Naive thymus-derived CD4-positive, alpha-beta T cell (primary cell): Measurements from ENCODE around the gene ZNF280C. TPM values are rescaled to one million over a fixed set of nuclear protein-coding genes. Genes with fewer than 3 reads are reported as not detected.

Experiments
- ATAC-seq: fragments of 150-1000 bp; cut with Tn5 transposase; 2 replicates; pipeline ENCODE4 v1.10.0; 2021; ENCODE audit warnings: mild to moderate bottlenecking, moderate library complexity
- CTCF ChIA-PET: fragments of 350-600 bp; sonication (Branson Sonifier 250); formaldehyde crosslinking; loops from one replicate; lab custom pipeline; 2021; ENCODE audit warnings: antibody characterized with exemption; lab: Charles Lee
- POLR2A ChIA-PET: fragments of 350-600 bp; sonication (Branson Sonifier 250); formaldehyde crosslinking; loops from one replicate; lab custom pipeline; 2021; ENCODE audit warnings: antibody characterized with exemption, inconsistent platforms; lab: Charles Lee
- DNase-seq, 9 donors: peaks; one replicate each; pipeline versions ENCODE4 v3.0.0 to v3.0.0-alpha.2; 2020 to 2022; ENCODE audit warnings: mixed read lengths in 1 of 9
- H3K27ac ChIP-seq: one replicate; pipeline ENCODE4 v1.7.0; 2013; ENCODE audit warnings: mild to moderate bottlenecking, low read depth, low read length, moderate library complexity
- H3K27me3 ChIP-seq, 2 donors: one replicate each; pipeline ENCODE4 v1.7.0; 2013; ENCODE audit warnings: low read length in 2 of 2, mild to moderate bottlenecking in 2 of 2, moderate library complexity in 2 of 2; ENCODE audit not compliant: control insufficient read depth in 2 of 2, insufficient read depth in 2 of 2
- H3K36me3 ChIP-seq, 3 experiments: 1 replicate in 2 of 3; 2 replicates in 1 of 3; pipeline ENCODE4 v1.7.0; 2013; ENCODE audit warnings: low read length in 3 of 3, mild to moderate bottlenecking in 3 of 3, moderate library complexity in 1 of 3; ENCODE audit not compliant: insufficient read depth in 3 of 3, control insufficient read depth in 2 of 3
- H3K4me1 ChIP-seq, 2 donors: one replicate each; pipeline ENCODE4 v1.7.0; 2013; ENCODE audit warnings: low read length in 2 of 2, mild to moderate bottlenecking in 2 of 2, moderate library complexity in 1 of 2; ENCODE audit not compliant: control insufficient read depth in 2 of 2, insufficient read depth in 2 of 2
- H3K4me3 ChIP-seq: 2 replicates; pipeline ENCODE4 v1.7.0; 2013; ENCODE audit warnings: mild to moderate bottlenecking, low read length
- H3K9me3 ChIP-seq, 3 experiments: 1 replicate in 2 of 3; 2 replicates in 1 of 3; pipeline ENCODE4 v1.7.0; 2013; ENCODE audit warnings: low read length in 3 of 3; ENCODE audit not compliant: control insufficient read depth in 2 of 3
- H3K27ac Mint-ChIP-seq, 9 donors: one replicate each; pipeline ENCODE4 v1.8.0; 2020 to 2022; ENCODE audit warnings: mixed read lengths in 9 of 9, mild to moderate bottlenecking in 8 of 9, moderate library complexity in 5 of 9, inconsistent platforms in 2 of 9
- H3K27me3 Mint-ChIP-seq, 5 donors: one replicate each; pipeline ENCODE4 v1.8.0; 2021 to 2022; ENCODE audit warnings: mixed read lengths in 5 of 5, mild to moderate bottlenecking in 1 of 5
- H3K36me3 Mint-ChIP-seq, 5 donors: one replicate each; pipeline ENCODE4 v1.8.0; 2020 to 2022; ENCODE audit warnings: mixed read lengths in 5 of 5, mild to moderate bottlenecking in 3 of 5, inconsistent platforms in 1 of 5
- H3K4me1 Mint-ChIP-seq, 7 donors: one replicate each; pipeline ENCODE4 v1.8.0; 2020 to 2022; ENCODE audit warnings: mixed read lengths in 7 of 7, mild to moderate bottlenecking in 3 of 7, inconsistent platforms in 1 of 7
- H3K4me3 Mint-ChIP-seq, 10 donors: one replicate each; pipeline ENCODE4 v1.8.0; 2020 to 2022; ENCODE audit warnings: mild to moderate bottlenecking in 10 of 10, mixed read lengths in 10 of 10, moderate library complexity in 6 of 10, inconsistent platforms in 2 of 10
- H3K9me3 Mint-ChIP-seq, 11 donors: one replicate each; pipeline ENCODE4 v1.8.0; 2020 to 2022; ENCODE audit warnings: mixed read lengths in 11 of 11, mild to moderate bottlenecking in 4 of 11, inconsistent platforms in 1 of 11, moderate library complexity in 1 of 11
- intact Hi-C, 2 donors: fragments of 100-400 bp; cut with micrococcal nuclease; formaldehyde crosslinking; loops; one replicate each; pipeline ENCODE4 v1.15.1; 2023
- polyA plus RNA-seq, 2 donors: library from polyadenylated mRNA; unstranded; fragments of 300-500 nt; fragmentation: Illumina TruSeq; gene quantifications; one replicate each; pipeline ENCODE4 v1.2.3, GENCODE V29; 2021
- total RNA-seq, 6 experiments: library from RNA in 5 of 6; stranded (reverse) in 5 of 6; gene quantifications; 1 replicate in 5 of 6; 2 replicates in 1 of 6; pipeline ENCODE4 v1.2.3 and lab custom pipeline; 2021 to 2026

Gene ZNF280C
- total and polyA plus RNA-seq, 7 experiments from 2014 or later, result 2.4 to 5.6 (median 4.0) TPM

GRCh38 chrX:130166503-130166777, 102.3 kb downstream of the ZNF280C start:
- no peak for ATAC-seq
- peaks cover 8 to 10% of the 10 kb centered on the region in 2 donors for H3K4me1 ChIP-seq
- Mint-ChIP-seq H3K4me3 (peak overlapping the region; percentile 84 to 98 (median 90)), H3K27me3 (no peaks in the 10 kb centered on the region), H3K9me3 (no peaks in the 10 kb centered on the region), H3K27ac (peak overlapping the region; percentile 85 to 96 (median 92)), H3K36me3 (no peaks in the 10 kb centered on the region), H3K4me1 (peaks cover 6 to 42% (median 32%) of the 10 kb centered on the region in 7 donors)
- H3K27me3 ChIP-seq, result no peaks in the 10 kb centered on the region
- peak overlapping the region; percentile 78 for H3K27ac ChIP-seq
- peaks cover 0 to under 1% (median 0%) of the 10 kb centered on the region in 3 experiments for H3K36me3 ChIP-seq
- no peak for DNase-seq
- ChIA-PET CTCF (interaction anchor here (1.3 to 1.4 kb wide), 2 partner anchors 14 to 46 kb away, joined by 3 to 5 read pairs; no protein-coding TSS in a partner anchor), POLR2A (interaction anchor here (1.1 to 1.6 kb wide), 3 partner anchors 10 to 86 kb away, joined by 3 to 9 read pairs (median 3); no protein-coding TSS in a partner anchor)
- no peaks in the 10 kb centered on the region for H3K9me3 ChIP-seq
- intact Hi-C loops, result loop anchor here (1.0 to 5.0 kb wide), 5 partner anchors 16 to 736 kb away; partner anchors contain the start of genes ENOX2 (in 1 of the 2), ZDHHC9 (in 1 of the 2) and ZNF280C (in 1 of the 2)
- peak overlapping the region; percentile 87 for H3K4me3 ChIP-seq

DNA sequence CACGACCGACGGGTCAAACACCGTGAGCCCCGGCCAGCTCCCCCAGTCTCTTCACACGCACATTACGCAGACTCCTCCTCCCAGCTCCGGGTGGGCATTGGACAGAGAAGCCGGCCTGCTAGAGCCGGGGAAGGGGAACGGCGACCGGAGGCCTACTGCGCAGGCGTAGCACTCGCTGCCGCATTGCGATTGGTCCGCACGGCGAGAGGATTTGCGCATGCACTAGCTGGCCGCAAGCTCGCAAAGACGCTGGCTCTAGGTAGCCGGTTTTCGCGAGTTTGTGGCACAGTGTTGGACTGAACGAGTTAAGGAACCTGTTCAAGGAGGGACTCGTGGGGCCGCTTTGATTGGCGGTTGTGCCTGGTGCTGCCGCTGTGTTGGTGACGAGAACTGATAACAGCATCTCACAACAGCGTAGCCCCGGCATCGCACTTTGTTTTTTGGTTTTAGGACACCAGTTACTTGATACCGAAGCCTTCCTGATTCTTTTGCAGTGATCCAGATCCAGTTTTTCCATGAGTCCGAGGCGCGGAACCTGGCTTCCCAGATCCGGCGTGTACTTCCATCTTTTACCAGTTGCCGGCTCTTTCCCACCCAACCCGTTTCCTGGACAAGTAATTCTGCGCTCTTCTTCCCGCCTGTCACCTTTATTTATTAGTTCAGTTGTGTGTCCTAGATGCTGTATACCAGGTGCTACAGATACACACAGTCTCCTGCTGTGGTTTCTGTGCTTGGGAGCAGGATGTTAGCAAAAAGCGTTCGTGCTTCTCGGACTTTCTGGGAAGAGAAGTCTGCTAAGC, 102.8 kb downstream of the ZNF280C start, which contains the start of gene AIFM1:
Gene AIFM1 (minus strand): TSS at position 139 of the 800 bp plus-strand sequence. CDS start 185 bp downstream, outside the sequence.
- ATAC-seq, result peak; percentile 94
- Mint-ChIP-seq H3K4me1 (peaks cover 6 to 41% (median 32%) of the 10 kb centered on the region in 7 donors), H3K4me3 (peak within 1 kb of the TSS; percentile 84 to 98 (median 90)), H3K36me3 (no peaks in the 10 kb centered on the region), H3K9me3 (no peaks in the 10 kb centered on the region), H3K27ac (peak within 1 kb of the TSS; percentile 85 to 96 (median 92)), H3K27me3 (no peaks in the 10 kb centered on the region)
- Histone ChIP-seq H3K4me3 (peak within 1 kb of the TSS; percentile 87), H3K9me3 (no peaks in the 10 kb centered on the region), H3K27ac (peak within 1 kb of the TSS; percentile 78), H3K36me3 (no peaks in the 10 kb centered on the region), H3K4me1 (peaks cover 8 to 10% of the 10 kb centered on the region in 2 donors), H3K27me3 (no peaks in the 10 kb centered on the region)
- intact Hi-C loops, result loop anchor here (1.0 to 5.0 kb wide), 9 partner anchors 7 to 736 kb away; partner anchors contain the start of genes ENOX2 (in 1 of the 2), ZDHHC9 (in 1 of the 2) and ZNF280C (in 1 of the 2)
- CTCF ChIA-PET, result interaction anchor here (0.6 to 1.4 kb wide), 4 partner anchors 14 to 626 kb away, joined by 3 to 5 read pairs (median 4); partner anchors contain the start of gene OCRL
- POLR2A ChIA-PET, result interaction anchor here (0.8 to 1.6 kb wide), 6 partner anchors 8 to 85 kb away, joined by 3 to 9 read pairs (median 4); no protein-coding TSS in a partner anchor
- DNase-seq, result peak; percentile 68 to 90 (median 84)

GRCh38 chrX:130165181-130165702, 103.5 kb downstream of the ZNF280C start:
- peak overlapping the region; percentile 84 to 98 (median 90) for H3K4me3 Mint-ChIP-seq
- Histone ChIP-seq H3K4me1 (peaks cover 8 to 10% of the 10 kb centered on the region in 2 donors), H3K27ac (peak overlapping the region; percentile 78), H3K9me3 (no peaks in the 10 kb centered on the region), H3K4me3 (peak overlapping the region; percentile 87), H3K27me3 (no peaks in the 10 kb centered on the region), H3K36me3 (no peaks in the 10 kb centered on the region)
- H3K27ac Mint-ChIP-seq, result peak overlapping the region; percentile 85 to 96 (median 92)
- no peak for ATAC-seq
- H3K36me3 Mint-ChIP-seq, result no peaks in the 10 kb centered on the region
- POLR2A ChIA-PET, result interaction anchor here (0.8 to 1.6 kb wide), 6 partner anchors 9 to 85 kb away, joined by 3 to 9 read pairs (median 4); no protein-coding TSS in a partner anchor
- CTCF ChIA-PET, result interaction anchor here (0.6 to 1.4 kb wide), 4 partner anchors 15 to 625 kb away, joined by 3 to 5 read pairs (median 4); partner anchors contain the start of gene OCRL
- no peak for DNase-seq
- intact Hi-C loops, result loop anchor here (1.0 to 5.0 kb wide), 7 partner anchors 8 to 737 kb away; partner anchors contain the start of genes ENOX2 (in 1 of the 2) and ZDHHC9 (in 1 of the 2)
- peaks cover 8 to 42% (median 28%) of the 10 kb centered on the region in 7 donors for H3K4me1 Mint-ChIP-seq
- H3K9me3 Mint-ChIP-seq, result no peaks in the 10 kb centered on the region
- no peaks in the 10 kb centered on the region for H3K27me3 Mint-ChIP-seq

- Histone ChIP-seq H3K9me3 (no peaks in the 10 kb centered on the region), H3K27ac (no peak overlapping the region), H3K4me1 (peaks cover 8 to 10% of the 10 kb centered on the region in 2 donors), H3K36me3 (no peaks in the 10 kb centered on the region), H3K27me3 (no peaks in the 10 kb centered on the region), H3K4me3 (no peak overlapping the region)
- ATAC-seq (no peak), DNase-seq (no peak)
- H3K27ac Mint-ChIP-seq, result no peak overlapping the region
- H3K9me3 Mint-ChIP-seq, result no peaks in the 10 kb centered on the region
- POLR2A ChIA-PET, result no interaction called here
- no peaks in the 10 kb centered on the region for H3K27me3 Mint-ChIP-seq
- no peaks in the 10 kb centered on the region for H3K36me3 Mint-ChIP-seq
- CTCF ChIA-PET, result no interaction called here
- intact Hi-C loops, result no loop called here
- H3K4me3 Mint-ChIP-seq, result peak overlapping the region in 9 of 10 donors; percentile 29 to 69 (median 44)
- peaks cover 10 to 58% (median 36%) of the 10 kb centered on the region in 7 donors for H3K4me1 Mint-ChIP-seq
Observed at GRCh38 chrX:130163398-130163797, 105.3 kb downstream of the ZNF280C start.

DNA sequence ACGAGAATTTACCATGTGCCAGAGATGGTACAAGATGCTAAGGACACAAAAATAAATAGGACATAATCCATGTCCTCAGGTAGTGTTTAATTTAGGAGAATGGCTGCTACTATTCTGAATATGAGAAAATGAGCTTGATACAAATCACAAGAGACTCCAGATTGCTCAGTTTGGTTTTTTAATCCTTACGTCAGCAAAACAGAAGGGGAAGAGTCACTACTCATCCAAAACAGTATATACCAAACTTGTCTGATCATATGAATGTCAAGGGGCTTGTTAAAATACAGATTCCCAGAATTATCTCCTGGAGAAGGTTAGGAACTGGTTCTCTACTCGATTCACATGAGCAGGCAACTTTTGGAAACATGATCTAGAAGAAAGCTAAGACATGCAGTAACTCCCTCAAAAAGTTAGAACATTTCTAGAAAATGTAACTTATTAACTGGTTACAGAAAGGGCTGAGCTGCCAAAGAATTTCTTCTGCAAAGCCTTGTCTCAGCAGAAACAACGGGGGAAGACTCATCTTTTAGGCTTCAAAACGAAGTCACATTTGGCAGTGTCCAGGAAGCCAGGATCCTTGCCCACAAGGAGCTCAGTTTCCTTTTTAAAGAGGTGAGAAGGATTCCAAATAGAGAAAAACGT, 106.5 kb downstream of the ZNF280C start:
- Mint-ChIP-seq H3K36me3 (no peaks in the 10 kb centered on the region), H3K4me3 (peak overlapping the region in 5 of 10 donors; percentile 4 to 44 (median 27)), H3K4me1 (peaks cover 10 to 57% (median 36%) of the 10 kb centered on the region in 7 donors), H3K27me3 (no peaks in the 10 kb centered on the region), H3K27ac (peak overlapping the region in 1 of 9 donors; percentile 52), H3K9me3 (no peaks in the 10 kb centered on the region)
- POLR2A ChIA-PET, result no interaction called here
- intact Hi-C loops, result no loop called here
- no peaks in the 10 kb centered on the region for H3K36me3 ChIP-seq
- ATAC-seq, result no peak
- no peaks in the 10 kb centered on the region for H3K9me3 ChIP-seq
- no peak overlapping the region for H3K4me3 ChIP-seq
- CTCF ChIA-PET, result interaction anchor here (0.7 kb wide), 2 partner anchors 15 to 156 kb away, joined by 3 read pairs; no protein-coding TSS in a partner anchor
- H3K27me3 ChIP-seq, result no peaks in the 10 kb centered on the region
- H3K4me1 ChIP-seq, result peaks cover 8 to 10% of the 10 kb centered on the region in 2 donors
- no peak overlapping the region for H3K27ac ChIP-seq
- no peak for DNase-seq

DNA sequence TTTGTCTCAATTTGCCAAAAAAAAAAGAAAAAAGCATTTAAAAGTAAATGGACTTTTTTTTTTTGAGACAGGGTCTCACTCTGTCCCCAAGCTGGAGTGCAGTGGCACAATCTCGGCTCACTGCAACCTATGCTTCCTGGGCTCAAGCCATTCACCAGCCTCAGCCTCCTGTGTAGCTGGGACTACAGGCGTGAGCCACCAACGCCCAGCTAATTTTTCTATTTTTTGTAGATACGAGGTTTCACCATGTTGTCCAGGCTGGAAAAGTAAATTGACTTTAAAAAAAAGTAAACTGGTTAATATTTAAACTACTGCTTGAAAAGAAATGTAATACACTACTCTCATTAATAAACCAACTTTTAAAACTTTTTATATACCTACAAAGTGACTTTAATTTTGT, 108.9 kb downstream of the ZNF280C start:
- H3K27me3 Mint-ChIP-seq, result no peaks in the 10 kb centered on the region
- H3K36me3 ChIP-seq, result no peaks in the 10 kb centered on the region
- intact Hi-C loops, result no loop called here
- DNase-seq (no peak), ATAC-seq (no peak)
- no peaks in the 10 kb centered on the region for H3K4me1 ChIP-seq
- ChIA-PET POLR2A (interaction anchor here (0.6 to 0.9 kb wide), 2 partner anchors 12 to 326 kb away, joined by 3 read pairs; no protein-coding TSS in a partner anchor), CTCF (no interaction called here)
- no peak overlapping the region for H3K4me3 Mint-ChIP-seq
- H3K9me3 Mint-ChIP-seq, result no peaks in the 10 kb centered on the region
- no peaks in the 10 kb centered on the region for H3K9me3 ChIP-seq
- peaks cover 0 to 4% (median 0%) of the 10 kb centered on the region in 5 donors for H3K36me3 Mint-ChIP-seq
- H3K4me3 ChIP-seq, result no peak overlapping the region
- H3K27ac Mint-ChIP-seq, result peak overlapping the region in 2 of 9 donors; percentile 8 to 35
- peaks cover 8 to 40% (median 28%) of the 10 kb centered on the region in 7 donors for H3K4me1 Mint-ChIP-seq
- H3K27me3 ChIP-seq, result no peaks in the 10 kb centered on the region
- no peak overlapping the region for H3K27ac ChIP-seq
